Measurements from ENCODE around the gene SOX5.
"Not testable (repeated sequence)": the region's sequence is repeated elsewhere in the genome, so short reads cannot be mapped to it uniquely, and the experiment has no call there.

The SOX5 gene

GRCh38 chr12:23548742-23549141 is 400.7 kb downstream of the SOX5 start:
- no peak for DNase-seq (ENCODE audit: low read depth in 3 of 3)

GRCh38 chr12:23546756-23547155 is 402.7 kb downstream of the SOX5 start:
- no peak for DNase-seq (ENCODE audit: low read depth in 3 of 3)

DNA sequence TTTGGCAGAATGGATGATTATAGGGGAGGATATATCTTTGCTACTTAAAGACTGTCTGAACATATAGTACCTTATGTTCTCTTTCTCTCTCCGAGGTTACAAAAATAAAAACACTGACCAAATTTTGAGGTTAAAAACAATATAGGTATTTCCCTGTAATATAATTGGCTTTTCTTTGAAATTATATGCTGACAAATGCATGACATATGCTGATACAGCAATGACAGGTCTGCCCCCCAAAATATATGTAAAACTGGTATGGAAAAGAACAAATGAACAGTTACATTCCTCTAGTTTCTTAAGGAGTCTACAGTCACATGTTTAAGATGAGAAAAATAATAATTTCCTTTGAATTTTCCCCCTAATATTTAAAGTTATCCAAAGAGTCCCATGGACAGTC is 405.7 kb downstream of the SOX5 start:
- no peak for DNase-seq (ENCODE audit: low read depth in 3 of 3)

- no peak for DNase-seq (ENCODE audit: low read depth in 3 of 3)
These were observed 407.3 kb downstream of the SOX5 start for GRCh38 chr12:23542187-23542586.

DNA sequence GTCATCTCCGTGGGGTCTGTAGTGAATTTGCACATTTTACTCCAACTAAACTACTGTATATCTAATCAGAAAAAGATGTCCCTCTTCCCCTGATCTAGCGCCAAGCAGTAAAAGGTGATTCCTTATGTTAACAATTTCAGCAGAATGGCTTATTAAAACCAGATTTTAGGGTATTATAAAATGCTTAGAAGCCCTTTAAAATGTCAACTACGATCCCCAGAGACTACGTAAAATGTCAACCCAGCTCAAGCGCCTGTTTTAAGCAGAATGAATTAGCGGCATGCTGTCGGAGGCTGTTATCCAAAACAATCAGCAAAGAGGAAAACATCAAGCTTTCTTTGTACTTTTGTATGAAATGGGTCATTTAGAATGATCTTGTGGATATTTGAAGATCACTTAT is 408.9 kb downstream of the SOX5 start:
- DNase-seq (ENCODE audit: low read depth in 3 of 3), result no peak

- DNase-seq (ENCODE audit: low read depth in 3 of 3), result no peak
These were observed 413.2 kb downstream of the SOX5 start for GRCh38 chr12:23536293-23536692.

DNA sequence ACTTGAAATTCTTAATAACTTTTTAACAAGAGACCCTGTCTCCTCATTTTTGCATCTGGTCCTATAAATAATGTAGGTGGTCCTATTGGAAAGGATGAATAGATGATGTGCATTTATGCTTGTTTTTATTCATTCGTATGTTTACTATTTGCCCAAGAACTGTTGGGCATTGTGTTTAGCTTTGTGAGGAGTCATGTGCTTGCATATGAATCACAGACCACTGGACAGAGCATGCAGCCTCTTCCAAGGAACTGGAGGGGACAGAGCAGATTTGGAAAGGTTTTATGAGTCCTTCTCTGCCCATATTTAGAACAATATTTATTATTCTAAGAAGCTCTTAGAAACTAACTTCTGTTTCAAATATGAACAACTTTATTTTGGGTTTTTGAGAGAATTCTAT is 414.0 kb downstream of the SOX5 start:
- no peak for DNase-seq (ENCODE audit: low read depth in 3 of 3)

DNA sequence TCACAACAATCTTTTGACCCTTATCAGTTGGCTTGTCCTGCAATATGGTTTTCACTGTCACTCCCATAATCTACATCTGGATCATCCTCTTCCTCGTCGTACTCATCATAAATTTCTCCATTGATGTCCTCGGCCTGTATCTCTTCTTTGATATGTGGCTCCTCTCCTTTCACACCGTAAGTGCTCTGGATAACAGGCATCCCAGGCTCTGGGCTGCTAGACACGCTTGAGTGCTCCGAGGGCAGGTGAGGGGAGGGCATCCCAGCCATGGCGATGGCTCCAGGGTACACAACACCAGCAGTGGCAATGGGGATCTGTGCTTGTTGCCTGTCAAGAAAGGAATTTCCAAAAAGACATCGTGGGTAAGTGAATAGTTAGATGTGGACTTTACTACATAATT is 415.3 kb downstream of the SOX5 start:
- no peak for DNase-seq (ENCODE audit: low read depth in 3 of 3)

DNA sequence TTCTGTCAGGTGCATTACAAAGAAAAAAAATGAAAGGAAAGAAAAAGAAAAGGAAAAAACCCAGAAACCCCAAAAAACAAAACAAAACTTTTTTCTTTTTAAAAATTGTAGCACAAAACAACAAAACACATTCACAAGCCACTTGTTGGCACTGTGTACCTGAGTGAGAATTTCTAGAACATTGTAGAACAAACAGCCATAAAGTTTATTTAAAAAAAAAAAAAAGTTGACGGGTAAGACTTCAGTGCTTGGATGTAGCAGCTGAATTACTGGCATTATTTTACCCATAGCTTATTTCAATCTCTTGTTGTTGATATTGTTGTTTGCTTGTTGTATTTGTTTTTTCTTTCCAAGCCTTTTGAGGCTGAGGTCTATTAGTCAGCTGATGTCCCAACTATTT is 415.8 kb downstream of the SOX5 start:
- DNase-seq (ENCODE audit: low read depth in 3 of 3), result no peak

GRCh38 chr12:23533265-23533664 is 416.2 kb downstream of the SOX5 start:
- no peak for DNase-seq (ENCODE audit: low read depth in 3 of 3)

GRCh38 chr12:23528316-23528715 is 421.2 kb downstream of the SOX5 start:
- no peak for DNase-seq (ENCODE audit: low read depth in 3 of 3)

DNA sequence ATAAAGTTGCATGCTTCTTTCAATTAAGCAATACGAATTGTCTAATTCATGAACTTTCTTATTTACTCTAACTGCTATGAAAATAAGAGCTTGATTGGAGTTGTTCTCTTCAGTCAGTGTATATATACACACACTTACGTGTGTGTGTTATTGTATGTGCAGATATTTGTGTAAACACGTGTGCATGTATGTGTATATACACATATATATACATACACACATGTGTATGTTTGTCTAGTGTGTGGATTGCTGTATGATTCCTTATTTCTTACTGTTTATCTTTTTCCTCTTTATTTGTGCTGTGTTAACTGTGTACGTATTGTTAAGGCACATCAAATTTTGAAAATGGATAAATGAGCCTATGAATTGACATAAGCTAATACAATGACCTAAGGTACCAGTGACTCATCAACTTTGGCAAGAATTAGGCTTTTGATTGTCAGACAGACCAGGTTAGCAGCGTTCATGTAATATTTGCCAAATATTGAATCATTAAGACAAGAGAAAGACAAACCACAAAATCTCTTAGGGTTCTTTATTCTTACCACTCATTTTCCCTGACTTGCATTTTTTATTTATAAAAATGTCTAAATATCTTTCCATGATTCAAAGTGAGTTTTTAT is 423.9 kb downstream of the SOX5 start:
- no peak for DNase-seq (ENCODE audit: low read depth in 3 of 3)

DNA sequence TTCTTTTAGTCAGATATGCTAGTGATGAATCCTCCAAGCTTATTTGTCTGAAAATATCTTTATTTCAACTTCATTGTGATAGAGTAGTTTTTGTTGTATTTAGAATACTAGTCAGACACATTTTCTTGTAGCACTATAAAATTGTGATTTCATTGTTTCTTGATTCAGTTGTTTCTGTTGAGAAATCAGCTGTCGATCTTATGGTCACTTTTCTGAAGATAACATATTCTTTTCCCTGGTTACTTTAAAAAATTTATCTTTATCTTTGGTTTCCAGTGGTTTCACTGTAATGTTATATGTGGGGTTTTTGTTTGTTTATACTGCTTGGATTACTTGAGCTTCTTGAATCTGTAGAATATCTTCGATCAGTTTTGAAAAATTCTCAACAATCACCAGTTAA is 426.1 kb downstream of the SOX5 start:
- no peak for DNase-seq (ENCODE audit: low read depth in 3 of 3)

DNA sequence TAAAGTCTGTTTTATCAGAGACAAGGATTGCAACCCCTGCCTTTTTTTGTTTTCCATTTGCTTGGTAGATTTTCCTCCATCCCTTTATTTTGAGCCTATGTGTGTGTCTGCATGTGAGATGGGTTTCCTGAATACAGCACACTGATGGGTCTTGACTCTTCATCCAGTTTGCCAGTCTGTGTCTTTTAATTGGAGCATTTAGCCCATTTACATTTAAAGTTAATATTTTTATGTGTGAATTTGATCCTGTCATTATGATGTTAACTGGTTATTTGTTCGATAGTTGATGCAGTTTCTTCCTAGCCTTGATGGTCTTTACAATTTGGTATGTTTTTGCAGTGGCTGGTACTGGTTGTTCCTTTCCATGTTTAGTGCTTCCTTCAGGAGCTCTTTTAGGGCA is 430.0 kb downstream of the SOX5 start:
- not testable (repeated sequence) for DNase-seq (ENCODE audit: low read depth in 3 of 3)

- DNase-seq (ENCODE audit: low read depth in 3 of 3), result not testable (repeated sequence)
These were observed 433.7 kb downstream of the SOX5 start for GRCh38 chr12:23515785-23516184.

DNA sequence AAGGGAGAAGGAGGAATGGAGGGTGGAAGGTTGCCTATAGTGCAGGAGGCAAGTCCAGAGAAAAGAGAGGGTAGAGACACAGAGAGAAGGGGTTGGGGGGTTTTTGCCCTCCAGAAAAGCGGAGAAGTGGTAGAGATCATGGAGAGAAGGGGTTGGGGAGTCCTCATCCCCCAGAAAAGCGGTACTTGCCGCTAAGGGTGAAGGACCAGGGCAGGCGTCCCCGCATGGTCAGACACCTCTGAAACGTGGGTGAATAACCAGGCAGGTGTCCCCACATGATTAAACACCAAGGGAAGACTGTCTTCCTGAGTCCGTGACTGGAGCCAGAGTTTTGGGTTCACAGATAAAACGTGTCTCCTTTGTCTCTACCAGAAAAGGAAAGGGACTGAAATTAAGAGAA is 439.0 kb downstream of the SOX5 start:
- no peak for DNase-seq (ENCODE audit: low read depth in 3 of 3)

GRCh38 chr12:23509832-23510231 is 439.6 kb downstream of the SOX5 start:
- DNase-seq (ENCODE audit: low read depth in 3 of 3), result not testable (repeated sequence)

GRCh38 chr12:23507785-23508184 is 441.7 kb downstream of the SOX5 start:
- not testable (repeated sequence) for DNase-seq (ENCODE audit: low read depth in 3 of 3)

DNA sequence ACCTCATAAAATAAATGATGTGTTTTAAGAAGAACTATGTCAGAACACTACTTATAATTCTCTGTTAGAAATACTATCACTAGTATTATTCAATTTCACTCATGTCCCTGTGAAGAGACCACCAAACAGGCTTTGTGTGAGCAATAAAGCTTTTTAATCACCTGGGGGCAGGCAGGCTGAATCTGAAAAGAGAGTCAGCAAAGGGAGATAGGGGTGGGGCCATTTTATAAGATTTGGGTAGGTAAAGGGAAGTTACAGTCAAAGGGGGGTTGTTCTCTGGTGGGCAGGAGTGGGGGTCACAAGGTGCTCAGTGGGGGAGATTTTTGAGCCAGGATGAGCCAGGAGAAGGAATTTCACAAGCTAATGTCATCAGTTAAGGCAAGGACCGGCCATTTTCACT is 443.7 kb downstream of the SOX5 start:
- not testable (repeated sequence) for DNase-seq (ENCODE audit: low read depth in 3 of 3)

GRCh38 chr12:23504641-23505399 is 444.6 kb downstream of the SOX5 start:
- DNase-seq (ENCODE audit: low read depth in 3 of 3), result no peak

DNA sequence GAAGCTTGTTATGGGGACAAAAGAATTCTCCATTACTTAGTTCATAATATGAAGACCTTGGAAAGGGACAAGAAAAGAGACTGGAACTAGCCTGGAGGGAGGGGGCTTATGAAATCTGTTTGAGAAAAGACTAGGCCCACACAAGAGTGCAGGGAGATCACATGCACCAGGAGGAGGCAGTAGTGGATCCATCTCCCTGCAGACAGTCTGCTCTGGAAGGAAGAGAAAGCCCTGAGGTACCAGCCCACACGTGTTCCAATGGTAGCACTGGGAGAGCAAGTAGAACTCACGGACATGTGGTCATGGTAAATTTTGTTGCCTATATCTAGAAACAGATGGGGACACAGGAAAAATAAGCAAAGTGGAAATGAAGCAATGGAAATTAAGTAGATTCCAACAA is 445.4 kb downstream of the SOX5 start:
- no peak for DNase-seq (ENCODE audit: low read depth in 3 of 3)

DNA sequence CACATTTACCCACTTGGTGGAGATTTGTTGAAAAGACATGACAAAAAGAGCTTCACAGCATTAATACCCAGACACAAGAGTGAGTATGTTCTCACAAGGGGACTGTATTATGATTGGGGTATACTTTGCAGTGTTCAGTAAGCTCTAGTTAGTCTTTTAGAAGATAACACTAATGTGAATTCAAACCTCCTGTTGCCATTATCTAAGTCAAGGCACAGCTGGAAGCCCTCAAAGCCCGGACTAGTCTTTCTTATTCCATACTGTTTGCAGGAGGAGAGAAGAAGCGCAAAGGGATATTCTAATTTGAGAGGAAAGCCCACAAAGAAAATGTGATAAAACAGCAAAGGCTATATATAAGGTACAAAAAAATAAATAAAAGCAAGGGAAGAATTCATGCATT is 445.9 kb downstream of the SOX5 start:
- no peak for DNase-seq (ENCODE audit: low read depth in 3 of 3)

DNA sequence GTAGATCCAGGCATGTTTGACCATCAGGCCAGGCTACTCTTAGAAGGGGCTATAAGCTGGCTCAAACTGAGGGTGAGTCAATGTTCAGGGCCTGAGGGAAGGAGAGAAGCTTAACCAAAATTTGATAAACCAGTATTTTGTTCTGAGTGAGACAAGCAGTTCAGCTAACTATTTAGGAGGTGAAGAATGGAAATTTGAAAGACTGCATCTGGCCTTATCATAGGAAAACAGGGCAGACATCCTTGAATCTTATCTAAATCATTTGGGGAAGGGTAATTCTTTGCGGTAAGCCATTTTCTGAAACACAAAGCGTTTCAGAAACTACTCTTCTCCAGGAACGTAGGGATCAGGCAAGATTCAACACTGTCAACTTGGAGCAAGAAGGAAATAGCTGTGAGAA is 447.2 kb downstream of the SOX5 start:
- DNase-seq (ENCODE audit: low read depth in 3 of 3), result no peak

GRCh38 chr12:23495472-23495871 is 454.0 kb downstream of the SOX5 start:
- no peak for DNase-seq (ENCODE audit: low read depth in 3 of 3)

All from stimulated activated CD4-positive, alpha-beta T cell treated with anti-CD3 and anti-CD28 coated beads, TNF-alpha, amount 100 ng/mL, for 4 hours (primary cell).